ENCODE measurements around the gene WDR93.
"Not testable (repeated sequence)": the region's sequence is repeated elsewhere in the genome, so short reads cannot be mapped to it uniquely, and the experiment has no call there.

Gene WDR93

DNA sequence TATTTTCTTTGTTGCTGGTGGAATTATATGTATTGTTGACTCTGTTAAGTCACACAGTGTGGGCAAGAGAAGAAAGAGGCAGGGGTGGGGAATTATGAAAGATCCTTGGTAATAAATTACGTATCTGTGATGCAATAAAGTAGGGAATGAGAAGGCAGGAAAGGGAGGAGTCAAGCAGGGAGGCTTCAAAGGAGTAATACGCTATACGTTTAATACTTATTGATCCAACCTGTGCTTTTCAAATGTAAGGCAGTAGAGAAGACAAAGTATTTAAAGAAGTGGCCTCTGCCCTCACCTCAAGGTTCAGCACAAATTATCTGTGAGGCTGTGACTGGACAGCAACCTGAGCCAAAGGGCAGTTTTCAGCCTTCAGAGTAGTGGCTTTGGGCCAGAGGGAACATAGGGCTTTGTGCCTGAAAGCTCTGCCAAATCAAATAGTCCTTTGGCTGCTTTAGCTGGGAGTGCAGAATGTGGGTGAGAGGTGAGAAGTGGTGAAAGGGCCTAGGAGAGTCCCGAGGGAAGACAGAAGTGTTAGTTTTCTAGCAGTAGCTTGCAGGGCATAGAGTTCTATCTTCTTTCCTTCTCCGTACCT is 10.2 kb upstream of the WDR93 start:
- FAIRE-seq = no peak
- DNase-seq (ENCODE audit: insufficient read length, low spot score) = no peak

DNA sequence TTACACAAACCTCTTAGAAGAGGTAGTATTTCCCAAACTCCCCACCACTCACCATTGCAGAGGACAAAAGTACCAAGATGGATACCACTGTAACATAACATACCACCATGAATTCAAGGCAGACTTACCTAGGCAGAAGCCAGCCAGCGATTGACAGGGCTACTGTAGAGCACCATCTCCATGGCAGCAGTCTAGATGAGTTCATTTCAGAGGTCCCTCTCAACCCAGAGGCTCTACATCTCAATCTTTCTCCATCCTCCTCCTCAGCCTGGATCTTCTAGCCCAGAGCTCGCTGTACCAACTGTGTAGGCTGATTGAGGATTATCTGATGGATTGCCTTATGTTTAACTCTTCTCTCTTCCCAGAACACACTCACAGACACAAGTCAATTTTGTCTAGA is 9.5 kb upstream of the WDR93 start:
- no peak for FAIRE-seq
- no peak for DNase-seq (ENCODE audit: insufficient read length, low spot score)

- FAIRE-seq (no peak), DNase-seq (ENCODE audit: insufficient read length, low spot score) (no peak)
Measured at GRCh38 chr15:89685995-89686394, 4.6 kb upstream of the WDR93 start.

DNA sequence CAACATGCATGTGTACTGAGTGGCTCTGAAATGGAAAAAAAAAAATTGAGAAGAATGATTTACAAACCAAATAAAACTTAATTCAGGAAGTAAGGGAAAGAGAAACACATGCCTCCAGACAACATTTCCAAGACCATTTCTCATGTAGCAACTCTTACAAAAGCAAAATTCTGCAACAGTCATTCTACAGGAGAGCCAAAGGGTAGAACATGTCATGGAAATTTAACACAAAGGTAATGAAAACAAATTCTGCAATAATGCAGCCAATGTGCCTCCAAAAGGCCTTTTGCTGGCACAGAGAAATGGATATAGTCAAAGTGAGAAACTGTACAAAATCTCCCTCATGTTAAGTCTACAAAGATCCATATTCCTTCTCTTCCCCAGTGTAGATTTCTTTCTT is 4.1 kb upstream of the WDR93 start:
- FAIRE-seq = no peak
- DNase-seq (ENCODE audit: insufficient read length, low spot score) = no peak

- not testable (repeated sequence) for DNase-seq (ENCODE audit: insufficient read length, low spot score); FAIRE-seq
Measured at GRCh38 chr15:89689930-89690275, 708 bp upstream of the WDR93 start.

- FAIRE-seq = no peak
Measured at GRCh38 chr15:89693091-89693490, 2.5 kb downstream of the WDR93 start.

GRCh38 chr15:89693696-89694095 is 3.1 kb downstream of the WDR93 start:
- FAIRE-seq (no peak), DNase-seq (ENCODE audit: insufficient read length, low spot score) (no peak)

More at GRCh38 chr15:89693091-89693490, 2.5 kb downstream of the WDR93 start:
- no peak for DNase-seq (ENCODE audit: insufficient read length, low spot score)

DNA sequence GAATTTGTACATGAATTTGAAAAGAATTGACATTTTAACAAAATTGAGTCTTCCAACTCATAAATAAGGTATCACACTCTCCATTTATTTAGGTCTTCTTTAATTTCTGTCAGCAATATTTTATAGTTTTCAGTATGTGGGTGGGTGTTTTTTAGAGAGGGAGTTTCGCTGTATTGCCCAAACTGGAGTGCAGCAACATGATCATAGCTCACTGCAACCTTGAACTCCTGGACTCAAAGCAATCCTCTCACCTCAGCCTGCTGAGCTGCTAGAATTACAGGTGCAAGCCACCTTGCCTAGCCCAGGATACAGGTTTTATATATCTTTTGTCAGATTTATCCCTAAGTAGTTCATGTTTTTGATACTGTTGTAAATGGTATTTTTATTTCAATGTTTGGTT is 4.6 kb downstream of the WDR93 start:
- FAIRE-seq = no peak
- no peak for DNase-seq (ENCODE audit: insufficient read length, low spot score)

DNA sequence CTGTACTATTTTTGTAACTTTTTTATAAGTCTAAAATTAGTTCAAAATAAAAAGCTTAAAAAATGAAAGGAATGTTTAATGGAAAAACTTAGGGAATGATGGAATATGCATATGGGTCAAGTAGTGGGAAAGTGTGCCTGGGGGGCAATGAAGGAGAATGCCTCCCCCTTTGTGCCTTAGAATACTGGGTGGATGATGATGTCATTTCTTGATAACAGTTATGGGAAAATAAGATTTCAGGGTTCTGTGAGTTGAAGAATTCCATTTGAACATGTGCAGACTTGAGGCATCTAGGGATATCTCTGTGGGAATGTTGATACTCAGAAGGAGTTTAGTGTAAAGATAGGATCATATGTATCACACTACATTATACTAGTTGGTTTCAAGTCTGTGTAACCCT is 13.8 kb downstream of the WDR93 start:
- no peak for DNase-seq (ENCODE audit: insufficient read length, low spot score)
- no peak for FAIRE-seq

DNA sequence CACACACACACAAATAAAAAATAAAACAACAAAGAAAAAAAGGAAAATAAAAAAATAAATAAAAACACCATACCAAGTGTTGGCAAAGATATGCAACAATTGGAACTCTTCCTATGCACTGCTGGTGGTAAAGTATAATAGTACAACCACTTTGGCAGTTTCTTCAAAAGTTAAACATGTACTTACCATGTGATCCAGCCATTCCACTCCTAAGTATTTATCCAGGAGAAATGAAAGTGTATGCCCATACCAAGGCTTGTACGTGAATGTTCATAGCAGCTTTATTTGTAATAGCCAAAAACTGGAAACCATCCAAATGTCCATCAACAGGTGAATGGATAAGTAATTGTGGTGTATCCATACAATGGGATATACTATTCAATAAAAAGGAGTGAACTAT is 17.0 kb downstream of the WDR93 start:
- no peak for DNase-seq (ENCODE audit: insufficient read length, low spot score)
- FAIRE-seq = no peak

- FAIRE-seq = no peak
- no peak for DNase-seq (ENCODE audit: insufficient read length, low spot score)
Measured at GRCh38 chr15:89714775-89715174, 24.2 kb downstream of the WDR93 start.

DNA sequence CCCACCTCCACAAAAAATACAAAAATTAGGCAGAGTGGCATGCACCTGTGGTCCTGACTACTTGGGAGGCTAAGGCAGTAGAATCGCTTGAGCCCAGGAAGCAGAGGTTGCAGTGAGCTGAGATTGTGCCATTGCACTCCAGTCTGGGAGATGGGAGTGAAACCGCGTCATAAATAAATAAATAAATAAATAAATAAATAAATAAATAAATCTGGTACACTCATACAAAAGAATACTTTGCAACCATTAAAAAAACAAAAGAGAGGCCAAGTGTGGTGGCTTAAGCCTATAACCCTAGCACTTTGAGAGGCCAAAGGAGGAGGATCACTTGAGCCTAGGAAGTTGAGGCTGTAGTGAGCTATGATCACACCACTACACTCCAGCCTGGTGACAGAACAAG is 32.4 kb downstream of the WDR93 start:
- FAIRE-seq (no peak), DNase-seq (ENCODE audit: insufficient read length, low spot score) (no peak)

- no peak for FAIRE-seq
- DNase-seq (ENCODE audit: insufficient read length, low spot score) = no peak
Measured at GRCh38 chr15:89724621-89725020, 34.0 kb downstream of the WDR93 start.

DNA sequence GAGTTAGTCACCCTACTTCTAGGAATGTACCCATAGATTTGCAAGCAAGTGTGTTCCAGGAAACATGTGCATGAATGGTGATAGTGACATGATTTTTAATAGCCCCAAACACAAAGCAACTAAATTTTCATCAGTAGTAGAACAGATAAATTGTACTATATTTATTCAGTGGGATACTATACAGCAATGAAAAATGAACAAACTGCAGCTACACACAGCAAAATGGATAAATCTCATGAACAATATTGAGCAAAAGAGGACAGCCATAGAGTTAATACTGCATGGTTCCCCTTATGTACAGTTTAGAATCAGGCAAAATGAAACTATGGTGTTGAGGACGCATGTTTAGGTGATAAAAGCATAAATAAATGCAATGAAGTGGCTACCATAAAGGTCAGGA is 34.5 kb downstream of the WDR93 start:
- FAIRE-seq (no peak), DNase-seq (ENCODE audit: insufficient read length, low spot score) (no peak)

DNA sequence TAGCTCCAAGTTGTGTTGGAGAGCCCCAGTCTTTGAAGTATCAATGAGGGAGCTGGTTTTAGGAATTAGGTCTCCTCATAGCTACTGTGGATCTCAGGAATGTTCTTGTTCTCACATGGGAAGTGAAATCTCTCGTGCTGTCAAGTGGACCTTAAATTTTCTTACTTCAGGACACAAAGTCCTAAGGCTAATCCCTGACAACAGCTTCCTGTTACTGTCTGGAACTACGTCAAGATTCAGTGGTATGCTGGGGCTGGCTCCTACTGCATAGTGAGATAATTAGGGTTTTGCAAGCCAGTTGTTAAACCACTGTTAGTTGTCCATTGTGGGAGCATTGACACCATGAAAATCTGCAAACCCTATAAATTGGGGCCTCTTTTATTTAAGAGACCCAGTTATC is 37.6 kb downstream of the WDR93 start:
- DNase-seq (ENCODE audit: insufficient read length, low spot score) (no peak), FAIRE-seq (no peak)

DNA sequence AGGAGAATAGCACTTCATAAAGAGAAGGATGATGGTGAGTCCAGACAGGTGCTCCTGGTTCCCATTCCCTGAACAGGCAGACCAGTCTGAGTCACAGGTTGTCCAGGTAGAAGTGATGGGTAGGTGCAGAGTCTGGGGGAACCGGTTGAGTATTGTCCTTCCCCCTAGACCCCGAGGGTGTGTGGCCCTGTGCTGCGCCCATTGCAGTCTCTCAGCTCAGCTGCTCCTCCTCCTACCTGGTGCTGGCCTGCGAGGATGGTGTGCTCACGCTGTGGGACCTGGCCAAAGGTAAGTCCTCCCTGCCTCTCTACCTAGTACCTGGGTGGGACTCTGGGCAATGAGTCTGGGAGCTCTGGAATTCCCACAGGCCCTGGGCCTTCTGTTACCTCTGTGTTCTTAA is 40.7 kb downstream of the WDR93 start:
- no peak for DNase-seq (ENCODE audit: insufficient read length, low spot score)
- FAIRE-seq = no peak

- no peak for FAIRE-seq
- no peak for DNase-seq (ENCODE audit: insufficient read length, low spot score)
Measured at GRCh38 chr15:89732451-89733172, 42.0 kb downstream of the WDR93 start.

DNA sequence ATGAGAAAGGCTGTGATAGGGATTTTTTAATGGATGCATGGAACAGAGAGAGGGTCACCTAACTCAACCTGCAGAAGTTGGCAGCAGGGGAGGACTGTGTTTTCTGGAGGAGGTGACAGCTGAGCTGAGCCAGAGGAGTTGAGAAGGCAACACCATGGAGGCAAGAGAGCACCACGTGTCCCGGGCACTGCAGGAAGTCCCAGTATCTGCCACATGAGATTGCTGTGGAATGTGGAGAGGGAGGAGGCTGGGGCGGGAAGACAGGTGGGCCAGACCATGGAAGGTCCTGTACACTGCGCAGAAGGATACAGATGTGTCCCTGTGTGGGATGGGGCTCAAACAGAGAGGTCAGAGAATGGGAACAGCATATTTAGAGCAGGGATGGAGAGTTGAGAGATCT is 45.2 kb downstream of the WDR93 start:
- FAIRE-seq = no peak

DNA sequence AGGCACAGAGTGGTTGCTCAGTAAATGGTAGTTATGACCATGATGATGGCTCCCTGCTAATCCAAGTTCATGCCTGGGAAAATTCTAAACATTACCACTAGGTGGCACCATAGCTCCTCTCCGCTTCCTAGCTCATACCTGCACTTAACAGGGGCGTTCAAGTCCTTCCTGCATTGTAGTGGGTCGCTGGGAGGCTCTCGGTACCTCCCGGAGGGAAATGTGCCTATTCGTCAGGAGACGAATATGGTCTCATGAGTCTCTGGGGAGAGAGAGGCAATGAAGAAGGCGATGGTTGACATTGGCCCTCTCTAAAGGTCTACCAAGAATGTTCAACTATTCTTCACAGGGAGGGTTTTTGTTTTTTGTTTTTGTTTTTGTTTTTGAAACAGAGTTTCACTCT is 49.5 kb downstream of the WDR93 start:
- DNase-seq (ENCODE audit: insufficient read length, low spot score) (peak; percentile 83), FAIRE-seq (peak; percentile 82)

More for the DNA sequence above, 45.2 kb downstream of the WDR93 start:
- DNase-seq (ENCODE audit: insufficient read length, low spot score) = no peak

DNA sequence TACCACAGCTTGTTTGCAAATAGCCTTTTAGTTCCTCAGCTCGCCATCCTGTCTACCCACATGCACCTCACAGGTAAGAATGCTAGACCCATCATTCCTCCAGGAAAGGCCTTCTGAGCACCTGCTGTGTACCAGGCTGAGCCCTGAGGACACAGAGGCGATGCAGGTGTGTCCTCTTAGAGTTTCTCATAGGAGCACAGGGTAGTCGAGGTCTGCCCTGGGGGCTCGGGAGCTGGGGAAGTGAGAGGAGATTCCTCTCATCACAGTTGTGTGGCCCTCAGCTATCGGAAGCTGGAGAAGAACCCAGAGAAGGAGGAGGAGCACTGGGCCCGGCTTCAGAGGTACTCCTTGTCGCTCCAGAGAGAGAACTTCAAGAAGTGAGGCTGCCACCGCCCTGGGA is 52.4 kb downstream of the WDR93 start:
- FAIRE-seq (no peak), DNase-seq (ENCODE audit: insufficient read length, low spot score) (no peak)

- DNase-seq (ENCODE audit: insufficient read length, low spot score) (no peak), FAIRE-seq (no peak)
Measured at GRCh38 chr15:89743594-89743993, 53.0 kb downstream of the WDR93 start.

DNA sequence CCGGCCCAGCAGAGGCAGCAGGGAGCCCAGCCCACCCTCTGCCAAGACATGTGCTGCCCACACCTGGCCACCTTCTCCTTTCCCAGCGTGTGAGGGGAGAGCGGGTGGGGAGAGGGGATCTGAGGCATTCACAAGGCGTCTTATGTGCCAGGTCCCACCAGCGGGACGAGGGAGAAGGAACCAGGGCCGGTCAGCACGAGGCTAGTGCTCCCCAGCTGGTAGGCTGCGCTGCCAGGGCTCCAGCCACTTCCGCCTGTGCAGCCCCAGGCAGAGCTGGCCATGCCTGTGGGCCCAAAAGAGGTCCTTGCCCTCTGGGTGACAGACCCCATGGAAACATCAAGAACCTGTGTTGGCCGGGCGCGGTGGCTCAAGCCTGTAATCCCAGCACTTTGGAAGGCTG is 54.5 kb downstream of the WDR93 start:
- DNase-seq (ENCODE audit: insufficient read length, low spot score) (no peak), FAIRE-seq (no peak)

- FAIRE-seq (no peak), DNase-seq (ENCODE audit: insufficient read length, low spot score) (no peak)
Measured at GRCh38 chr15:89745768-89746167, 55.2 kb downstream of the WDR93 start.

All from HTR-8/SVneo (cell line).